GM23248 (cell line): ENCODE results near the gene DECR2. TPM values are rescaled to one million over a fixed set of nuclear protein-coding genes. Genes with fewer than 3 reads are reported as not detected.

Source experiments
- DNase-seq: peaks from one replicate; pipeline ENCODE4 v3.0.0-alpha.2; 2015
- H2AFZ ChIP-seq: fragments of 200-600 bp; sonication (generic); 2 replicates; pipeline ENCODE4 v1.6.1; 2016; ENCODE audit warnings: antibody characterized with exemption
- H3F3A ChIP-seq: fragments of 200-600 bp; sonication (generic); 2 replicates; pipeline ENCODE4 v1.6.1; 2016; ENCODE audit warnings: mild to moderate bottlenecking, antibody characterized with exemption, mixed run types; ENCODE audit not compliant: insufficient read depth
- H3K27ac ChIP-seq: fragments of 200-600 bp; sonication (generic); 2 replicates; pipeline ENCODE4 v1.5.1; 2016; ENCODE audit warnings: mild to moderate bottlenecking
- H3K27me3 ChIP-seq: fragments of 200-600 bp; sonication (generic); replicated peaks from 2 replicates; pipeline ENCODE4 v1.6.1; 2016; ENCODE audit warnings: mild to moderate bottlenecking; ENCODE audit not compliant: insufficient read depth
- H3K36me3 ChIP-seq: fragments of 200-600 bp; sonication (generic); 2 replicates; pipeline ENCODE4 v1.6.1; 2016; ENCODE audit warnings: low read depth, mild to moderate bottlenecking
- H3K4me1 ChIP-seq: fragments of 200-600 bp; sonication (generic); 2 replicates; pipeline ENCODE4 v1.6.1; 2016; ENCODE audit warnings: mild to moderate bottlenecking; ENCODE audit not compliant: insufficient read depth
- H3K4me2 ChIP-seq: fragments of 200-600 bp; sonication (generic); one replicate; pipeline ENCODE4 v1.6.1; 2016; ENCODE audit warnings: mild to moderate bottlenecking; ENCODE audit not compliant: unreplicated experiment
- H3K4me3 ChIP-seq: fragments of 200-600 bp; sonication (generic); 2 replicates; pipeline ENCODE4 v1.5.1; 2016; ENCODE audit warnings: mild to moderate bottlenecking
- H3K79me2 ChIP-seq: fragments of 200-600 bp; sonication (generic); 2 replicates; pipeline ENCODE4 v1.6.1; 2016; ENCODE audit warnings: mild to moderate bottlenecking; ENCODE audit not compliant: insufficient read depth
- H3K9ac ChIP-seq: fragments of 200-600 bp; sonication (generic); 2 replicates; pipeline ENCODE4 v1.6.1; 2016; ENCODE audit warnings: mild to moderate bottlenecking
- H3K9me2 ChIP-seq: fragments of 200-600 bp; sonication (generic); 2 replicates; pipeline ENCODE4 v1.6.1; 2016; ENCODE audit warnings: mixed run types, mild to moderate bottlenecking, moderate library complexity; ENCODE audit not compliant: insufficient read depth
- H3K9me3 ChIP-seq: fragments of 200-600 bp; sonication (generic); one replicate; pipeline ENCODE4 v1.6.1; 2017; ENCODE audit warnings: low read depth
- H4K20me1 ChIP-seq: fragments of 200-600 bp; sonication (generic); 2 replicates; pipeline ENCODE4 v1.6.0; 2016; ENCODE audit not compliant: insufficient read depth
- EZH2 ChIP-seq: fragments of 200-600 bp; sonication (generic); IDR thresholded peaks from 2 replicates; pipeline ENCODE4 v1.6.1; 2018; ENCODE audit warnings: antibody characterized with exemption, mild to moderate bottlenecking; ENCODE audit not compliant: insufficient read depth, poor library complexity, severe bottlenecking
- EZH2phosphoT487 ChIP-seq: fragments of 200-600 bp; sonication (generic); IDR thresholded peaks from 2 replicates; pipeline ENCODE4 v1.6.1; 2018; ENCODE audit warnings: antibody characterized with exemption, moderate library complexity, mild to moderate bottlenecking, low read depth; ENCODE audit not compliant: insufficient read depth
- WGBS, 2 experiments: methylation state at CpG; one replicate each; pipeline ENCODE4 v1.1.6; 2015 to 2017; ENCODE audit warnings: low lambda C conversion rate in 2 of 2, low coverage in 1 of 2; ENCODE audit errors: missing lambda C conversion rate in 2 of 2; 5-methylcytosine and 5-hydroxymethylcytosine counted together
- in situ Hi-C: fragments of 300-500 bp; cut with MboI; formaldehyde crosslinking; loops from 2 replicates; pipeline ENCODE4 v1.15.0; 2020
- polyA plus RNA-seq: library from polyadenylated mRNA; unstranded; fragments of >200 nt; fragmentation: Nextera tagmentation; extraction: Ambion mirVana; gene quantifications from 2 replicates; pipeline ENCODE4 v1.2.1, GENCODE V29; 2016
- total RNA-seq: library from RNA; depleted of rRNA; stranded (reverse); fragments of >200 nt; shearing (Covaris generic); gene quantifications from 2 replicates; pipeline ENCODE4 v1.2.3, GENCODE V29; 2014

The DECR2 gene
- total and polyA plus RNA-seq, 2 experiments from 2014 or later: 7.8 to 26.1 TPM

- no peaks in the 10 kb centered on the region for H3K27me3 ChIP-seq
- H3F3A ChIP-seq: no peaks in the 10 kb centered on the region
- H3K4me3 ChIP-seq: no peak overlapping the region
- H3K4me1 ChIP-seq: peaks cover 8% of the 10 kb centered on the region
- no peaks in the 10 kb centered on the region for H3K9me3 ChIP-seq
- H3K27ac ChIP-seq: no peak overlapping the region
- DNase-seq: no peak
- H4K20me1 ChIP-seq: no peaks in the 10 kb centered on the region
- H3K9me2 ChIP-seq: no peaks in the 10 kb centered on the region
- H2AFZ ChIP-seq: no peak overlapping the region
- H3K9ac ChIP-seq: no peak overlapping the region
- no peaks in the 10 kb centered on the region for H3K79me2 ChIP-seq
- H3K4me2 ChIP-seq: no peak overlapping the region
- TF ChIP-seq EZH2phosphoT487 (no peak), EZH2 (no peak)
- H3K36me3 ChIP-seq: no peaks in the 10 kb centered on the region
- WGBS, 2 experiments: 93 to 96% methylated on average over 18 of the region's 18 CpGs
- in situ Hi-C loops: no loop called here
These were observed 34.3 kb upstream of the DECR2 start for GRCh38 chr16:367333-367903.

GRCh38 chr16:368388-369158 lies 33.1 kb upstream of the DECR2 start:
- in situ Hi-C loops: no loop called here
- TF ChIP-seq EZH2 (no peak), EZH2phosphoT487 (no peak)
- H3K4me1 ChIP-seq: peaks cover 8% of the 10 kb centered on the region
- 97 to 98% methylated on average over 28 to 29 of the region's 29 CpGs for WGBS, 2 experiments
- no peaks in the 10 kb centered on the region for H3K79me2 ChIP-seq
- H2AFZ ChIP-seq: no peak overlapping the region
- DNase-seq: no peak
- no peaks in the 10 kb centered on the region for H3K36me3 ChIP-seq
- no peaks in the 10 kb centered on the region for H3F3A ChIP-seq
- no peaks in the 10 kb centered on the region for H3K27me3 ChIP-seq
- no peak overlapping the region for H3K4me3 ChIP-seq
- no peak overlapping the region for H3K9ac ChIP-seq
- H4K20me1 ChIP-seq: no peaks in the 10 kb centered on the region
- H3K27ac ChIP-seq: no peak overlapping the region
- no peak overlapping the region for H3K4me2 ChIP-seq
- H3K9me2 ChIP-seq: no peaks in the 10 kb centered on the region
- H3K9me3 ChIP-seq: no peaks in the 10 kb centered on the region

- Histone ChIP-seq H3K4me3 (peak overlapping the region; percentile 55), H3F3A (no peaks in the 10 kb centered on the region), H2AFZ (no peak overlapping the region), H3K9me3 (no peaks in the 10 kb centered on the region), H4K20me1 (no peaks in the 10 kb centered on the region), H3K4me2 (peak overlapping the region; percentile 7), H3K9ac (peak overlapping the region; percentile 59), H3K4me1 (peaks cover 8% of the 10 kb centered on the region), H3K36me3 (no peaks in the 10 kb centered on the region), H3K79me2 (no peaks in the 10 kb centered on the region), H3K9me2 (no peaks in the 10 kb centered on the region), H3K27ac (no peak overlapping the region), H3K27me3 (no peaks in the 10 kb centered on the region)
- no peak for TF ChIP-seq EZH2
- no peak for TF ChIP-seq EZH2phosphoT487
- WGBS, 2 experiments: 87 to 89% methylated on average over 19 to 20 of the region's 20 CpGs
- DNase-seq: no peak
- in situ Hi-C loops: no loop called here
These were observed 32.3 kb upstream of the DECR2 start for GRCh38 chr16:369275-369865.

- H3K27ac ChIP-seq: no peak overlapping the region
- peak; percentile 54 for DNase-seq
- 28 to 31% methylated on average over 37 to 42 of the region's 44 CpGs for WGBS, 2 experiments
- no peak for TF ChIP-seq EZH2
- no peak for TF ChIP-seq EZH2phosphoT487
- no peaks in the 10 kb centered on the region for H4K20me1 ChIP-seq
- H3F3A ChIP-seq: no peaks in the 10 kb centered on the region
- in situ Hi-C loops: no loop called here
- peak overlapping the region; percentile 7 for H3K4me2 ChIP-seq
- peak overlapping the region; percentile 55 for H3K4me3 ChIP-seq
- H3K9me2 ChIP-seq: no peaks in the 10 kb centered on the region
- H2AFZ ChIP-seq: no peak overlapping the region
- H3K79me2 ChIP-seq: no peaks in the 10 kb centered on the region
- H3K36me3 ChIP-seq: no peaks in the 10 kb centered on the region
- H3K4me1 ChIP-seq: peaks cover 8% of the 10 kb centered on the region
- H3K27me3 ChIP-seq: no peaks in the 10 kb centered on the region
- H3K9ac ChIP-seq: peak overlapping the region; percentile 59
- no peaks in the 10 kb centered on the region for H3K9me3 ChIP-seq
These were observed 31.7 kb upstream of the DECR2 start for GRCh38 chr16:369866-370436.
